ENCODE measurements around the gene CFAP20. TPM values are rescaled to one million over a fixed set of nuclear protein-coding genes. Genes with fewer than 3 reads are reported as not detected.
A peak's percentile ranks its signal among the peaks of the same experiment; 100 is the strongest.
"Not testable (repeated sequence)": the region's sequence is repeated elsewhere in the genome, so short reads cannot be mapped to it uniquely, and the experiment has no call there.

Gene CFAP20
- total RNA-seq, 1 donor from 2014 or later: 73.1 TPM

GRCh38 chr16:58099097-58099955 lies 29.9 kb downstream of the CFAP20 start:
- no peak overlapping the region for H3K27ac Mint-ChIP-seq (ENCODE audit: unreplicated experiment)
- TF ChIP-seq CTCF (conservative IDR thresholded peaks at IDR 0.05): no peak

DNA sequence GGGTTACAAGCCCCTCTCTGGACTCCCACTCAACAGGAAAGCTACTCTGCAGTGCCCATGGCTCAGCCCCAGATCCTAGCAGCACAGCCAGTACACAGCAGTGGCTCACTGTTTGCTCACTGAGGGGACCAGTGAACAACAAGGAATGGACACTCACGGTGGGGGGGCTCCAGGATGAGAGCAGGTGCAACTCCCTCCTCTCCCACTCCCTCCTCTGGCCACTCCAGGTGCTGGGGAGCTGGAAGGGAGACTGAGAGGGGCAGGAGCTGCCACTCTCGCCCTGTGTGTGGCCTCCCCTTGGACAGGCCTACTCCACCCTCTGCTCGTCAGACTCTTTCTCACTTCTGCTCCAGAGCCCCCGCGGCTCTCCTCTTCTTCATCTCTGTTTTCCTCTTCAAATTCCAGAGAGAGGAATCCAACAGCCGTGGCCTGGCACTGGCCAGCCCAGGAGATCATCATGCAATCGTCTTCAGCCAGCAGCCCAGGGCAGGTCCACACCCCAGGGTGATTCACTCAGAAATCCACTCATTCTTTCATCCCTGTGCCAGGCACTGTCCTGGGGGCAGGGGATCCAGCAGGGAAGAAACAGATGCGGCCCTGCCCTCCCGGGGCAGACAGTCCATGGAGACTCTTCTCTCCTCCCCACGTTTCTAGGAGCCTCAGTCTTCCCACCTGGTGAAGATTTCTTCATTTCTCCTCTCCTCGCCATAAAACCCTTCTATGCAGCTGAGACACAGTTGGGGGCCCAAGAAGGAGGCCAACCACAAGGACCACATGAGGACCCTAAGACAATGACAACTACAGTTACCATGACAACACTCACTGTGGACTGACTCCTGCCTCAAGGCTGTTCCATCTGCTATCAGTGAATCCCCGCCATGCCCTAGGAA lies 30.7 kb downstream of the CFAP20 start:
- no peak for DNase-seq (ENCODE audit: low read depth, low spot score)
- no peak for TF ChIP-seq CTCF (conservative IDR thresholded peaks at IDR 0.05)
- no peaks in the 10 kb centered on the region for H3K27me3 Mint-ChIP-seq (ENCODE audit: low read depth)
- no peaks in the 10 kb centered on the region for H3K36me3 Mint-ChIP-seq (ENCODE audit: low read depth)
- no peaks in the 10 kb centered on the region for H3K9me3 Mint-ChIP-seq
- no peak overlapping the region for H3K4me3 Mint-ChIP-seq
- peaks cover 56% of the 10 kb centered on the region for H3K4me1 Mint-ChIP-seq
- H3K27ac Mint-ChIP-seq (ENCODE audit: unreplicated experiment): peak overlapping the region; percentile 89

More at GRCh38 chr16:58099097-58099955, 29.9 kb downstream of the CFAP20 start:
- no peak for DNase-seq (ENCODE audit: low read depth, low spot score)
- no peaks in the 10 kb centered on the region for H3K36me3 Mint-ChIP-seq (ENCODE audit: low read depth)
- no peaks in the 10 kb centered on the region for H3K27me3 Mint-ChIP-seq (ENCODE audit: low read depth)
- H3K4me1 Mint-ChIP-seq: peaks cover 55% of the 10 kb centered on the region
- H3K4me3 Mint-ChIP-seq: no peak overlapping the region
- no peaks in the 10 kb centered on the region for H3K9me3 Mint-ChIP-seq

DNA sequence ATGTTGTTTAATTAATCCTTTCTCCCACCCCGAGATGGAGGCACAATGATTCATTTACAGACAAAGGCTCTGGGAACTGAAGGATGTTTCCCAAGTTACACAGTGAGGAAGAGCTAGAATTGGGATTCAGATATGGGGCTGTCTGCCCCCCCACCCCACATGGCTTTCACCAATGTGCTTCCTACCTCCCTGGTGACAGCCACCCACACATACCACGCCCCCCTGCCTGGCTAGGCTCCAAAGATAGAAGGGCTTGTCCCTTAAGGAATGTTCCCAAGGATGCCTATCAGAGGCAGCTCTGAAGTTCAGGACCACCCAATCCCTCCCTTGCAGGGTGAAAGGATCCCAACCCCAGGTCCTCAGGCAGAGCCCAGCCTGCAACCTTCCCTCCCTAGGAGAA lies 32.9 kb downstream of the CFAP20 start:
- H3K27ac Mint-ChIP-seq (ENCODE audit: unreplicated experiment): no peak overlapping the region
- H3K9me3 Mint-ChIP-seq: no peaks in the 10 kb centered on the region
- no peak for DNase-seq (ENCODE audit: low read depth, low spot score)
- H3K4me3 Mint-ChIP-seq: peak overlapping the region; percentile 23
- no peak for TF ChIP-seq CTCF (conservative IDR thresholded peaks at IDR 0.05)
- no peaks in the 10 kb centered on the region for H3K36me3 Mint-ChIP-seq (ENCODE audit: low read depth)
- no peaks in the 10 kb centered on the region for H3K27me3 Mint-ChIP-seq (ENCODE audit: low read depth)
- H3K4me1 Mint-ChIP-seq: peaks cover 58% of the 10 kb centered on the region

DNA sequence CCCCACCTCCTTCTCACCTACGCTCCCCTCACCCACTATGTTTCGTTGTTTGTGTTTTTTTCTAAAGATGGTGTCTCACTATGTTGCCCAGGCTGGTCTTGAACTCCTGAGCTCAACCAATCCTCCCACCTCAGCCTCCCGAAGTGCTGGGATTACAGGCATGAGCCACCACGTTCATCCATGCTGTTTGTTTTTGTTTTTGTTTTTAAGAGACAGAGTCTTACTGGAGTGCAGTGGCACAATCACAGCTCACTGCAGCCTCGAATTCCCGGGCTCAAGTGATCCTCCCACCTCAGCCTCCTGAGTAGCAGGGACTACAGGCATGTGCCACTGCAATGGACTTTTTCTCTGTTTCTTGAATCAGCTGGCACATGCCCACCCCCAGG lies 33.6 kb downstream of the CFAP20 start:
- not testable (repeated sequence) for DNase-seq (ENCODE audit: low read depth, low spot score); H3K27me3 Mint-ChIP-seq (ENCODE audit: low read depth); H3K9me3 Mint-ChIP-seq; H3K36me3 Mint-ChIP-seq (ENCODE audit: low read depth)
- Mint-ChIP-seq H3K4me3 (peak overlapping the region; percentile 50), H3K4me1 (peaks cover 57% of the 10 kb centered on the region), H3K27ac (ENCODE audit: unreplicated experiment) (peak overlapping the region; percentile 94)

- H3K9me3 Mint-ChIP-seq: no peaks in the 10 kb centered on the region
- peak overlapping the region; percentile 94 for H3K27ac Mint-ChIP-seq (ENCODE audit: unreplicated experiment)
- H3K4me1 Mint-ChIP-seq: peaks cover 51% of the 10 kb centered on the region
- H3K27me3 Mint-ChIP-seq (ENCODE audit: low read depth): no peaks in the 10 kb centered on the region
- no peaks in the 10 kb centered on the region for H3K36me3 Mint-ChIP-seq (ENCODE audit: low read depth)
- peak overlapping the region; percentile 50 for H3K4me3 Mint-ChIP-seq
- DNase-seq (ENCODE audit: low read depth, low spot score): peak; percentile 42
- no peak for TF ChIP-seq CTCF (conservative IDR thresholded peaks at IDR 0.05)
Observed at GRCh38 chr16:58094791-58095574, 34.2 kb downstream of the CFAP20 start.
